Smooth muscle cell (in vitro differentiated cells): ENCODE data around the gene MRGPRE. TPM values are rescaled to one million over a fixed set of nuclear protein-coding genes. Genes with fewer than 3 reads are reported as not detected.
"Not testable (repeated sequence)": the region's sequence is repeated elsewhere in the genome, so short reads cannot be mapped to it uniquely, and the experiment has no call there.

Experiments used
- DNase-seq: peaks from one replicate; lab custom pipeline; 2025; ENCODE audit not compliant: unreplicated experiment; lab: John Stamatoyannopoulos, UW
- H2AFZ ChIP-seq: fragments of 200-600 bp; sonication (generic); 2 replicates; pipeline ENCODE4 v1.6.0; 2016; ENCODE audit warnings: antibody characterized with exemption, low read depth, mild to moderate bottlenecking
- H3F3A ChIP-seq: fragments of 200-600 bp; sonication (generic); 2 replicates; pipeline ENCODE4 v1.6.0; 2017; ENCODE audit warnings: antibody characterized with exemption, low read depth
- H3K27ac ChIP-seq: fragments of 200-600 bp; sonication (generic); 2 replicates; pipeline ENCODE4 v1.5.1; 2016; ENCODE audit warnings: low read depth, mild to moderate bottlenecking
- H3K27me3 ChIP-seq: fragments of 200-600 bp; sonication (generic); 2 replicates; pipeline ENCODE4 v1.6.1; 2016; ENCODE audit warnings: low read depth, mild to moderate bottlenecking
- H3K36me3 ChIP-seq: fragments of 200-600 bp; sonication (generic); 2 replicates; pipeline ENCODE4 v1.5.1; 2016; ENCODE audit warnings: low read depth
- H3K4me1 ChIP-seq: fragments of 200-600 bp; sonication (generic); 2 replicates; pipeline ENCODE4 v1.5.1; 2016; ENCODE audit warnings: low read depth
- H3K4me2 ChIP-seq: fragments of 200-600 bp; sonication (generic); 2 replicates; pipeline ENCODE4 v1.6.0; 2016; ENCODE audit warnings: mild to moderate bottlenecking
- H3K4me3 ChIP-seq: fragments of 200-600 bp; sonication (generic); 2 replicates; pipeline ENCODE4 v1.5.1; 2016; ENCODE audit warnings: mild to moderate bottlenecking
- H3K79me2 ChIP-seq: fragments of 200-600 bp; sonication (generic); 2 replicates; pipeline ENCODE4 v1.6.0; 2016; ENCODE audit warnings: low read depth, mild to moderate bottlenecking
- H3K9ac ChIP-seq: fragments of 200-600 bp; sonication (generic); 2 replicates; pipeline ENCODE4 v1.6.0; 2016; ENCODE audit warnings: low read depth
- H3K9me3 ChIP-seq: fragments of 200-600 bp; sonication (generic); replicated peaks from 2 replicates; pipeline ENCODE4 v1.5.1; 2016; ENCODE audit warnings: low read depth
- H4K20me1 ChIP-seq: fragments of 200-600 bp; sonication (generic); 2 replicates; pipeline ENCODE4 v1.6.0; 2016; ENCODE audit warnings: low read depth
- WGBS: methylation state at CpG from one replicate; pipeline ENCODE4 v1.1.7; 2016; ENCODE audit warnings: low lambda C conversion rate; 5-methylcytosine and 5-hydroxymethylcytosine counted together
- polyA plus RNA-seq: library from polyadenylated mRNA; unstranded; fragments of >200 nt; fragmentation: Nextera tagmentation; extraction: Ambion mirVana; gene quantifications from 2 replicates; pipeline ENCODE4 v1.2.1, GENCODE V29; 2016
- total RNA-seq: library from RNA; depleted of rRNA; stranded (reverse); fragments of >200 nt; gene quantifications from 2 replicates; pipeline ENCODE4 v1.2.3, GENCODE V29; 2014
- TF ChIP-seq, protein P1 (sequence below): fragments of 200-600 bp; sonication (generic); IDR thresholded peaks from 2 replicates; pipeline ENCODE4 v1.5.1; 2017; ENCODE audit warnings: borderline replicate concordance, mild to moderate bottlenecking, antibody characterized with exemption; ENCODE audit not compliant: insufficient read depth, poor library complexity, severe bottlenecking

The MRGPRE gene
- total and polyA plus RNA-seq, 2 experiments from 2014 or later, result not detected

DNA sequence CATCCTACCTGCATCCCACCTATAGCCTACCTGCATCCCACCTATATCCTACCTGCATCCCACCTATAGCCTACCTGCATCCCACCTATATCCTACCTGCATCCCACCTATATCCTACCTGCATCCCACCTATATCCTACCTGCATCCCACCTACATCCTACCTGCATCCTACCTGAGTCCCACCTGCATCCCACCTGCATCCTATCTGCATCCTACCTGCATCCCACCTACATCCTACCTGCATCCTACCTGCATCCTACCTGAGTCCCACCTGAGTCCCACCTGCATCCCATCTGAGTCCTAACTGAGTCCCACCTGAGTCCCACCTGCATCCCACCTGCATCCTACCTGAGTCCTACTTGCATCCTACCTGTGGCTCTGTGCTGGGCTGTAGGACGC, 25.3 kb upstream of the MRGPRE start:
- not testable (repeated sequence) for H3K4me1 ChIP-seq, H3K27ac ChIP-seq, H3K4me3 ChIP-seq, H3K9me3 ChIP-seq, H3K4me2 ChIP-seq, H3K27me3 ChIP-seq, H3K36me3 ChIP-seq, H3K79me2 ChIP-seq, DNase-seq, H3K9ac ChIP-seq, H4K20me1 ChIP-seq, H3F3A ChIP-seq, H2AFZ ChIP-seq
- WGBS, result 95% methylated on average over 1 of the region's 1 CpG

DNA sequence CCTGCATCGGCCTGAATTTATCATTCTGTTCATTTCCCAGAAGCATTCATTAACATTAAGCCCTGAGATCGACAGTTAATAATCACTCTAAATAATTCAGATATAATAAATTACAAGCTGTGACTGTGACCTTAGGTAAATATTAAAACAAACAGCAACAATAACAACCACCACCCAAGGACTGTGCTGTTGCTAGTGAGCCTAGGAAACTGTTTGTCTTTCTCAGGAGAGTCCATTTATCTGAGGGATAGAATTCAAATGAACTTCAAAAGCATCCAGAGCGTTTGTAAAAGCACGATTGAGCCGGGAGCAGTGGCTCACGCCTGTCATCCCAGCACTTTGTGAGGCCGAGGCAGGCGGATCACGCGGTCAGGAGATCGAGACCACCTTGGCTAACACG, 23.0 kb upstream of the MRGPRE start:
- H3K27ac ChIP-seq, DNase-seq, H3K4me2 ChIP-seq, H3K36me3 ChIP-seq, H4K20me1 ChIP-seq, H3K4me3 ChIP-seq, H2AFZ ChIP-seq, H3K4me1 ChIP-seq, H3F3A ChIP-seq, H3K27me3 ChIP-seq, H3K9me3 ChIP-seq, H3K79me2 ChIP-seq, H3K9ac ChIP-seq: not testable (repeated sequence)
- WGBS, result 86% methylated on average over 6 of the region's 12 CpGs

DNA sequence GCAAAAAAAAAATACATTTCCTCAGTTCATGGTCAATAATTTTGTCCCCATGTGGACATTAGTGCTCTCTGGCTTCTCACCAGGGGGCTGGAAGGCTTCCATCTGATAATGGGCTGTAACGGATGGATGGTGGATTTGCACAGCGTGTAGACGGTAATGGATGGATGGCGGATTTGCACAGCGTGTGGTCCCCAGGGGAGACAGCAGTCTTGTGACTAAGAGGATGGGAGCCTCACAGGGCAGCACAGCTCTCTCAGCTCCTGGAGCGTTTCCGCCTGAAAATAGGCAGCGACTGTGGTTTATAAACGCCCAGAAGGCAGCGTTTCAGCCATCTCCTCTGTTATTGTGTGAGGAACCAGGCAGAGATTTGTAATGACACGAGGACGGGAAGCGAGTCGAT, 22.6 kb upstream of the MRGPRE start:
- H3K9ac ChIP-seq, H3K4me3 ChIP-seq, H2AFZ ChIP-seq, H3K36me3 ChIP-seq, H3K9me3 ChIP-seq, H3F3A ChIP-seq, H3K4me2 ChIP-seq, H3K27ac ChIP-seq, H3K79me2 ChIP-seq, H3K27me3 ChIP-seq, H4K20me1 ChIP-seq, DNase-seq, H3K4me1 ChIP-seq: not testable (repeated sequence)
- WGBS, result no CpG with 5 or more reads among the region's 14 CpGs

DNA sequence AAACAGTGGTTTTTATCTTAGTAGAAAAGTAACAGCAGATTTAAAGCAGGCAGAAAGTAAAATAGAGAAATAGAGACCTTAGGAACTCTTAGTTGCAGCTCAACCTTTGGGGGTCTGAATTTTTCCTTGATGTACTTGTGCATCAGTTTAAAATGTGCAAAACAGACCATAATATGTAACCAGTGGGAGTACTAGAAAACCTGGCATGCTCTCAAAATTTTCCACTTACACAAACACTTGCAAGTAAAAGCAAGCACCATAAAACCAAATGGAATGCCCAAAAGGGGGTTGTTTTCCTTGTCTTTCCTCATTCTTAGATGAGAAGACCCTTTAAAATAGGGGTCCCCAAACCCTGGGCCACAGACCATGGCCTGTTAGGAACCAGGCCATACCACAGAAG, 12.9 kb upstream of the MRGPRE start:
- Histone ChIP-seq H3K4me1 (no peaks in the 10 kb centered on the region), H3K9ac (no peak overlapping the region), H2AFZ (no peak overlapping the region), H3K27ac (no peak overlapping the region), H3K27me3 (no peaks in the 10 kb centered on the region), H3K79me2 (no peaks in the 10 kb centered on the region), H3K9me3 (no peaks in the 10 kb centered on the region), H4K20me1 (no peaks in the 10 kb centered on the region), H3K4me2 (no peak overlapping the region), H3F3A (peaks cover 5% of the 10 kb centered on the region), H3K36me3 (no peaks in the 10 kb centered on the region), H3K4me3 (no peak overlapping the region)
- no peak for DNase-seq
- TF ChIP-seq, protein P1, sequence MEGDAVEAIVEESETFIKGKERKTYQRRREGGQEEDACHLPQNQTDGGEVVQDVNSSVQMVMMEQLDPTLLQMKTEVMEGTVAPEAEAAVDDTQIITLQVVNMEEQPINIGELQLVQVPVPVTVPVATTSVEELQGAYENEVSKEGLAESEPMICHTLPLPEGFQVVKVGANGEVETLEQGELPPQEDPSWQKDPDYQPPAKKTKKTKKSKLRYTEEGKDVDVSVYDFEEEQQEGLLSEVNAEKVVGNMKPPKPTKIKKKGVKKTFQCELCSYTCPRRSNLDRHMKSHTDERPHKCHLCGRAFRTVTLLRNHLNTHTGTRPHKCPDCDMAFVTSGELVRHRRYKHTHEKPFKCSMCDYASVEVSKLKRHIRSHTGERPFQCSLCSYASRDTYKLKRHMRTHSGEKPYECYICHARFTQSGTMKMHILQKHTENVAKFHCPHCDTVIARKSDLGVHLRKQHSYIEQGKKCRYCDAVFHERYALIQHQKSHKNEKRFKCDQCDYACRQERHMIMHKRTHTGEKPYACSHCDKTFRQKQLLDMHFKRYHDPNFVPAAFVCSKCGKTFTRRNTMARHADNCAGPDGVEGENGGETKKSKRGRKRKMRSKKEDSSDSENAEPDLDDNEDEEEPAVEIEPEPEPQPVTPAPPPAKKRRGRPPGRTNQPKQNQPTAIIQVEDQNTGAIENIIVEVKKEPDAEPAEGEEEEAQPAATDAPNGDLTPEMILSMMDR, result no peak

DNA sequence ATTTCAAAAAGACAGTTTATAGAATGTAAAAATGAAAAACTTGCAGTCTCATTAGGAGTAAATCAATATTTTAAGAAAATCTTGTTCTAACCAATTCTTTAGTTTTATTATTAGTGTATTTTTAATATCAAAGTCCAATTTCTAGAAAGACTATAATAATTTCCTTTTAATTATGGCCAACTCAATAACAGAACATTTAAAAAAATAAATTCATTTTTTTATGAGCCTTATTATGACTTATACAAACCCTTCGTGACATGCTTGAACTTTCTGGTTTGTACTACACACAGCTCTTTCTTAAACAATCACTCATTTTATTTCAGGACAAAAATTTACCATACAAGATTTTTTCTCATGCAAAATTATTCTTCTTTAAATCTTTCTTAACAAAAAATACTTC, 11.7 kb upstream of the MRGPRE start:
- no peaks in the 10 kb centered on the region for H3K4me1 ChIP-seq
- H3K27me3 ChIP-seq, result no peaks in the 10 kb centered on the region
- H3K36me3 ChIP-seq, result no peaks in the 10 kb centered on the region
- H3F3A ChIP-seq, result peaks cover 5% of the 10 kb centered on the region
- H2AFZ ChIP-seq, result no peak overlapping the region
- WGBS, result 97% methylated on average over 1 of the region's 1 CpG
- no peak overlapping the region for H3K27ac ChIP-seq
- H3K9ac ChIP-seq, result no peak overlapping the region
- no peak for DNase-seq
- no peak overlapping the region for H3K4me3 ChIP-seq
- no peaks in the 10 kb centered on the region for H4K20me1 ChIP-seq
- H3K9me3 ChIP-seq, result no peaks in the 10 kb centered on the region
- H3K4me2 ChIP-seq, result no peak overlapping the region
- no peaks in the 10 kb centered on the region for H3K79me2 ChIP-seq
- TF ChIP-seq, protein P1, result no peak
